GM18498 (cell line): ENCODE data around the gene GFI1B.

Experiments used
- ATAC-seq: cut with Tn5 transposase; IDR thresholded peaks from one replicate; pipeline ENCODE4 v1.9.1; 2021; ENCODE audit warnings: mild to moderate bottlenecking, moderate library complexity; ENCODE audit not compliant: unreplicated experiment

Gene GFI1B

DNA sequence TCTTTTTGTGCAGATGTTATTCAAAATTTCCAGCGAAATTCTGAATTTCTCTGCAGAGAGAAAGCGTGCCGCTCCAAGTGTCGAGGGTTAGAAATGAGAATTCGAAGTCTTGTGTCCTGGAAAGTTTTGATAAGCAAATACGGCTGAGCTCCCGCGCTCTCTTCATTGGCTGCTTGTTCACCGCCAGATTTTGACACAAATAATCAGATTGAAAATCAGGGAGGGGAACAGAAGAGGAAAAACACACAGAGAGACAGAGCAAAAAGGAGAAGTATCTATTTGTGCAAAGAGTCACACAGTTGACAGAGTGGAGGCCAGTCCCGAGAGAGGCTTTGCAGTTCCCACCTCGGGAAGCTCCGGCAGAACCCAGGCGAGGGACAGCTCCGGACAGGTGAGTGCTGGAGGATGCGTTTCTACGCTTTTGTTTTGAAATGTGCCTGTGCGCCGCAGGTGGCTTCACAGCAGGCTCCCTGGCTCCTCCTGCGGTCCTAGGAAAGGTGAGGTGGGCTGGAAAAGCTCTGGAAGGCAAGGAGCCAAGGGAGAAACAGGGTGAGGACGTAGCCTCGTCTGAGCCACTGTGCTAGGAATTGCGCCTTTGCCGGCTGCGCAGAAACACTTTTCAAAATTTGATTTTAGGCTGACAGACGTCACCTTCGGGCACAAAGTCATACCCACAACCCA is at the start of gene GFI1B:
Gene GFI1B (plus strand): TSS at position 244 of the 681 bp plus-strand sequence. CDS start 7,985 bp downstream, outside the sequence.
- no peak for ATAC-seq

DNA sequence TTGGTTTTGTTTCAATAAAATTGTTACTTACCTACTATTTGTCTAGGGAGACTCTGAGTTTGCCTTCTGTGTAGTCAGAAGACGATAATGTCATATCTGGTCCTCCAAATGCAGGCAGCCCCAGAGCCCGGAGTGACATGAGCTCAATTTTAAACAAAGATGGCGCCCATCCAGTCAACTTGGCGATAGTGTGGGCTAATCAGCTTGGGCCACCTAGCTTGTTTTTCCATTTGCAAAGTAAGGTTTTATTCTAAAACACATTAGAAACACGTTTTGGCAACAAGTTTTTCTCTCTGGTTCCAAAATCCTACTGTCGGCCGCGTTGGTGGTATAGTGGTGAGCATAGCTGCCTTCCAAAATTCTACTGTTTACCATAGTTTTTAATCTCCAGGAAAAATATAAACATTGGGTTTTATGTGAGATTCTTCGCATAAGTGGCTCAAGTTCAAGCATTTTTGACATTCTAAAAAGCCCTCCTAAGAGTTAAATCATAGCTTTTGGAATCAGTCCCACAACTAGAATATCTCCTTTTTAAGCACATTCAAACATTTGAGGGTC is 47.2 kb upstream of the GFI1B start:
- ATAC-seq = no peak

DNA sequence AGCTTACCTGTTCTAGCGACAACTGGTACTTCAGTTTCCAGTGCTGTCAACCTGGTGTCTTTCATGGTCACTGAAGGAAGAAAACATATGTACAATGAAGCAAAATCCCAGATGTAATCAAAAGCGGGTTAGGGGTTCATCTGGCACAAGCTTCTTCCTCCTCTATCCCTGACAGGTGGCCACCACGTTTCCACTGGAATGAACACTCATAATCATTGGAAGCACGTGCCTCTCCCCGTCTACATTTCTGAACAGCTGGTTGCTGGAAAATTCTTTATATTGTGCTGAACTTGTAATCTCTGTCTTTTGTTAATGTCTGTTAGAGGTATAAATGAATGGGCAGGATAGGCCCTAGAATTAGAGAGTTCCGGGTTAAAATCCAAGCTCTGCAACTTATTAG is 43.5 kb upstream of the GFI1B start:
- ATAC-seq = no peak

DNA sequence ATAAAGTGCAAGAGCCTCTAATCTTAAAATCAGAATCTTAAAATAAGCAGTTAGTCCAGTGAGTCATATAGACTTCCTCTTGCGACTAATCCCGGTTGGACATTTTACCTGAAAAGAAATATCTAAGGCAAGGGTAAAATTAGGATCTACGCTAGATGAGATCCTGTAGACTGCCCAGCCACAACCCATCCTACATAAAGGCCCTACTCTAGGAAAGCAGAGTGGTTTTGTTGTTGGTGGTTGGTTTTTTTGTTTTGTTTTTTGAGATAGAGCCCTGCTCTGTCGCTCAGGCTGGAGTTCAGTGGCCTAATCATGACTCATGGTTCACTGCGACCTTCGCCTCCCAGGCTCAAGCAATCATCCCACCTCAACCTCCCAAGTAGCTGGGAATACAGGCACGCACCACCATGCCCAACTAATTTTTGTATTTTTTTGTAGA is 41.0 kb upstream of the GFI1B start:
- ATAC-seq = no peak

DNA sequence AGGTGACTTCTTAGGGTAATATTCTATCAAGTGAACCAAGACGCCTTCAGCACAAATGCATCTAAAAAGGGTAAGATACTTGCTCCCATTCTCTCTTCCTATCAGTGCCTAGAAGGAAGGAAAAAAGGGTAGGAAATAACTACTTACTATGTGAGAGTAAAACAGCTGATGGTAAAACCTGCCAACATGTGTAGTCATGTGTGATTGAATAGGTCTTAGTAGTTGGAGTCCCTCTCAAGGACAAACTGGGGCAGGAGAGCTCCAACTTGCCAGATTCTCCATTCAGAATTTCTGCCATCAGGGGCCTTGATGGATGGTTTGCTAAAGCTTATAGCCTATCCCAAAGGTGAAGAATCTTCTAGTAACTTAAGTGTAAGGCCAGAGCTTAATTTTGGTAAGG is 39.3 kb upstream of the GFI1B start:
- no peak for ATAC-seq

DNA sequence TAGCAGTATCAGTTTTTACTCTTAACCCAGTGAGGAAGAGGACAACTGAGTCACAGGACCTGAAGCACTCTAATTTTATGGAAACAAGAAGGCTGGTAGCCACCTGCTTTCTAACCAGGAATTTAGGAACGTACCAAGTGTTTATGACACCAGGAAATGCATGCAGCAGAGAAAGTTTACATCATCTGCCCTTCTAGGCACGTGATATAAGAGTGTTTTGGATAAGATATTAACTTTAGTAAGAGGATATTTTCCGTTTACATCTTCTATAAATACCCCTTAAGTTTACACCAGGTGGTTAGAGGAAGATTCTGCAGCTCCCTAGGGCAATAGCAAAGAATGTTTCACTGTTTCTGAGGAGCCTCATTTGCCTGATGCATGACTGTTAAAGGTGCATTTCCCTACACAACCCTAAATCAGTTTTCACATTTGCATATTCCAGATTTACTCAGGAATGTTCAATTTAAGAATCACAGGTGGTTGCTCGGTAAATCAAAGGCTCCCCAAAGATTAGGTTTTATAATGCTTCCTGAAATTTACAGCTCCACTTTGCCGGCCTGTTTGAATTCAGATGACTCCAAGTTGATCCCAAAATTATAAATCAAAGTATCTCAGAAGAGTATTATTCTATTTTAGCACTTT is 35.8 kb upstream of the GFI1B start:
- ATAC-seq = no peak

DNA sequence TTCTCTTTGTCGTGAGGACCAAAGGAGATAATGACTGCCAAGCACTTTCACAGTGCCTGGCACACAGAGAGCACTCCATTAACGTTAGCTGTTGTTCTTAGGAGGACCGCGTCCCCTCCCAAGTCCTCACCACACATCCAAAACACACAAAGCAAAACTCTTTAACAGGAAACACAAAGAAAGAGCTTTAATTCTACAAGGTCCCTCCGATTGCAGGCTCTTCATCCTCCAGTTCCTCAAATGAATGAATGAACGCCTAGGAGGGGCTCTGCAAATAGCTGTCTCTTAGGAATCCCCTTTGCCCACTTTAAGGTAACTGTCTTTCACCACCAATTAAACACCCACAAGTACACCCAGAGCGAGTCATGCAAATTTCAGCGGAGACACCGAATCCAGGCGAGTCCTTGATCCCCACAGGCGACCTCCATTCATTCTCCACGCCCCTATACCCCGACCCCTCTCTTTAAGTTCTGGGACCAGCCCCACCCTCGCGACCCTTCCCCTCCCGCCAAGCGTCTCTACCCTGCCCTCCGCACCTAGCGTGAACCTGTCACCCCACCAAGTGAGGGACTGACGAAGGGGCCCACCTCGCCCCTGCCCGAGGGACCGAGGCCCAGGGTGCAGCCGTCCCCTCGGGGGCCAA is 34.7 kb upstream of the GFI1B start:
- peak; percentile 18 for ATAC-seq

DNA sequence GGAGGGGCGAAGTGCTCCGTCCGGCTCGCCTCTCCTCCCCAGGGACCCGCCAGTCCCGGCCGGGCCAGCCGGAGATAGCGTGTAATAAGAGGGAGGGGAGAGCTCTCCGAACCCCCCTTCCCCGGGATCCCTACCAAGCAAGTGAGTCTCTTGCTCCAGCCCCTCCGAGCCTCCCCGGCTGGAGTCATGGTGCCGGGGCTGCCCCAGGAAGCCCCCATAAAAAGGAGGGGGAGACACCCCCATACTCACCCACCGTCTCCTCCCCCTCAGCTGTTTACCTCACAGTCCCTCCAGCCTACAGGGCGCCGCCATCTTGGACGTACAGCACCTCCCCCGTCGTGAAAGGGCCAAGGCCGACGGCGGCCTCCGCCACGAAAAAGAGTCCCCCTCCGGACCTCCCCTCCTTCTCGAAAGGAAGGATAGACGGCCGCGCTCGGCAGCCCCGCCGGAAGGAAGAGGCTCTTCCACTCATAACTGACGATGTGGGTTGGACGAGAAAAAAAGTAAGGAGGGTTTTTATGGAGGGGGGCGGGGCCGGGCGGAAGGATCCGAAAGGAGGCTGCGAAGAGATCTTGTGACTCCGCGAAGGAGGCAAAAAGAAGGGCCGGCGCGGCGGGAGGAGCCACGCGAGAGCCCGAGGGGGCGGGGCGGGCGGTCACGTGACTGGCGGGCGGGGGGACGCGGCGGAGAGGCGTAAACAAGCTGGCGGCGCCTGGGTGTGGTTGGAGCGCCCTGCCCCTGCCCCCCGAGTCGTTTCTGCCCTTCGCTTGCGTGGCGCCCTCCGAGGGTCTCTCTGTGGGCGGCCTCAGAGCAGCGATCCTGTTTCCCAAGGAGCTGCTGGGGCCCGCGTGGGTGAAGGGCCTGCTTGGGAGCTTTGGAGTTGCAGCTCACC is 34.0 kb upstream of the GFI1B start, which contains the start of gene TSC1:
Gene TSC1 (minus strand): TSS at position 323 of the 892 bp plus-strand sequence. CDS start 15,744 bp downstream, outside the sequence.
- ATAC-seq = peak; percentile 78

DNA sequence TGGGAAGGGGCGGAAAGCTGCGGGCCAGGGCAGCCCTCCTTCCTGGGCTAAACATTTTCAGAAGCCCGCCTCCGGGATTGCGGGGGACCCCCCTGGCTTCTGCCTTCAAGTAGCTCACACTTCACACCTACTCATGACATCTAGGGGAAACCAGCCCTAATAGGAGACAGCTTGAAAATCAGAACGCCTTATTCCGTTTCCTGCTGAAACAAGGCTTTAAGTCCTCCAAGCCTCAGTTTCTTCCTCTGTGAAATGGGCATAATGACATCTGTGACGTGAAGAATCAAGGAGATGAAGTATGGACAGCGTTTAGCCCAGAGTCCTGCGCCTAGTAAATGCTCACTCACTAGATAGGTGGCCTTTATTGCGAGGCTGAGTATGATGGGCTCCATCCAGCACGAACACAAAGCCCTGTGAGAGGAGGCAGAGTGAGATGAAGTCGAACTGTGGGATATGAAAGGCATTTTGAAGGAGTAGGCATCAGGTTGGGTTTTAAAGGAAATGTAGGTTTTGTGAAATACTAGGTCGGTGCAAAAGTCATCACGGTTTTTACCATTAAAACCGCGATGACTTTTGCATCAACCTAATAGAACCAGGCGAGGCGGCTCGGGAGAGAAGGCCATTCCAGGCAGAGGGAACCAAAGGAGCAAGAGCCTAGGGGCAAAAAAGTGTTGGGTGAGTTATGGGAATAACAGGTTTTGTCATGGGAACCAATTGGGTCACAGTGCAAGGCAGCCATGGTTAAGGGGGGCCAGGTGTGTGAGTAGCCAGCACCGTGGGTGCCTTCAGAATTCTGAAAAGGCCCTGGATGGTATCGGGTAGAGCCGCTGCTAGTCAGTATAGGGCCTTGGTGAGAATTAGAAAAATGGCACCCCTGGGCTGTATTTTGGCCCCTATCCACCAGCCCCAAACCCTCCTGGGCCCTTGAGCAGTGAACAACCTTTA is 33.0 kb upstream of the GFI1B start:
- ATAC-seq = no peak

DNA sequence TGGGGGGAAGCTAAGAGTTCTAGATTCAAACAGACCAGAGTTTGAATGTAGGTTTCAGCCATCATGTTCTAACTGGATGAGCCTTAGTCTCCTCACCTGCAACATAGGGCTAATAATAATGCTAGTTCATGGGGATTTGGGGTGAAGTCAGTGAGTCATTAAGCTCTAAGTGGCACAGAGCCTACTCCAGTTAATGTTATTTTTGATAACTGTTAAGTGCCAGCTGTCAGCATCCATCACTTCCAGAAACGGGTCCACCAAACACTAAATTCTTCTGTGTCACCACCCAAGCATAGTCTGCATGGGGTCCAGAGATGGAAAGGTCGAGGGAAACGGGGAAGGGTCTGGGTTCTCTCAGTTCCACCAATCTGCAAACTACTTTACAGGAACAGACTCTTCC is 32.3 kb upstream of the GFI1B start:
- no peak for ATAC-seq

DNA sequence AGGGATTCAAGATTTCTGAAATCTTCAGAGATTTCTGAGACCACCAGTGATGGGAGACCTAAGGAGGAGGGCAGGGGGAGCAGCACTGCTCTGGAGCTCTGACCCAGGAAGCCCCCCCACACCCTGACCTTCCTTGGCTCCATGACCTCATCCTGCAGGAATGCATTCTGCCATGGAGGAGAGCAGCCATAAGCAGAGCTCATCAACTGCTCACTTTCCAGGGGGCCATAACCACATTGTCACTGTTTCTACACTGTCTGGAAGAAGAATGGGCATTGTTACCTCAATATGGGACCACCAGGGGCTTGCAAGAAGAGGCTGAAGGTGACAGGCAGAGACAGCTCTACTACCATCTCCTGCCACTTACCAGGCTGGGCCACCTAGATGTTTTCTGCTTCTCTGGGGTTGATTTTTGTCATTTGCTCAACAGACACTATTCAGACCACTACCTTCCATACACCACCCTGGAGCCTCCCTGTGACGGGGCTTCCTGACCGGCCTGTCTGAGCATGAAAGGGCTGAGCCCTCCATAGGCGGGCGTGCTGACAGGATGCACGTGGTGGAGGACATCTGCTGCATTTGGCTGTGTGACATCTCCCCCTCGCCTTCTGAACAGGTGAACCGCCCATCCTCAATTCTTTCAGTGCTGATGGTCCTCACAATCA is 31.7 kb upstream of the GFI1B start:
- no peak for ATAC-seq

DNA sequence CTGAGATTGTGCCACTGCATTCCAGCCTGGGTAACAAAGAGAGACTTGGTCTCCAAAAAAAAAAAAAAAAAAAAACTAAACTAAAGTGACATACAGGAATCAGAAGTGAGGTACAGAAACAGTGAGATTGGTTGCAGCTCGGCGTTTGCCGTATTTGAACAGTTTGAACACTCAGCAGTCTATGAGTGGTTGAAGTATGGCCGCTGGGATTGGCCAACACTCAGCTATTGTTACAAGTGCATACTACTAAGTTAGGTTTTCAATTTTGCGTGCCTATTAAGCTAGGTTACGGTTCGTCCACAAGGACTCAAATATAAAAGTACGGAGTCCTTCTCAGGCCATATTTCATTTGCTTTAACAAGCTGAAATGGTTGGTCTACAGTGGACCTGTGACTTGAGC is 30.7 kb upstream of the GFI1B start:
- ATAC-seq = no peak

DNA sequence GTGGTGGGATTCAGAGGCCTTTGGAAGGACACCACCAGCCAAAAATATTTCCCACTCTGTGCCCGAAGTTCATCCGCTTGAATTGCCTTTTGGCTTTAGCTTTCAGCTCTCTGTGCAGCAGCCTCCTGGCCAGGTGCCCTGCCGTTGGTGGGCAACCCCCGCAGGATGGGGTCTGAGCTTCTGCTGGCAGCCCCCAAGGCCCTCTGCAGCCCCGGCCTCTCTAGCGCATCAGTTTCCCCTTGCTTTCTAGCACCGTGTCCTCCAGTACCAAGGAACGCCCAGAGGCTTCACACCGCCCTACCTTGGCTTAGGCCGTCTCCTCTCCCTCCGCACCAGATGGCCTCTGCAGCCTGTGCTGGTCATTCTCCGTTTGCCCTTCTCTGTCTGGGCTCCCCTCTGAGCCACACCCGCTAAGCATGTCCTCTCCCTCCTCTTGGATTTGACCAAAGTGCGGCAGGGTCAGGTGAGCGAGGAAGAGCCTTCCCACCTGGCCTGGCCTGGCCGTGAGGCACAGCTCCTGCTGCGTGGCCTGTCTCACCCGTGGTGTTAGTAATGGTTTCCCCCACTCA is 29.9 kb upstream of the GFI1B start:
- no peak for ATAC-seq

DNA sequence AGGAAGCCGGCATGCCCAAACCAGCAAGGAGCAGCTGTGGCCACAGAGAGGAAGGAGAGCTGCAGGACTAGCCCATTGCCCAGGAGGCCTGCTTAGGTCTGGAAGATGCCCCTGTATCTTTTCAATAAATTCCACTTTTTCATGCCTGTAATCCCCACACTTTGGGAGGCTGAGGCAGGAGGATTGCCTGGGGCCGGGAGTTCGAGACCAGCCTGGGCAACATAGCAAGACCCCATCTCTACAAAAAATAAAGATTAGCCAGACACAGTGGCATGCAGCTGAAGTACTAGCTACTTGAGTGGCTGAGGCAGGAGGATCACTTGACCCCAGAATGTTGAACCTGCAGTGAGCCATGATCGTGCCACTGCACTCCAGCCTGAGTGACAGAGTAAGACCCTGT is 28.8 kb upstream of the GFI1B start:
- ATAC-seq = no peak

DNA sequence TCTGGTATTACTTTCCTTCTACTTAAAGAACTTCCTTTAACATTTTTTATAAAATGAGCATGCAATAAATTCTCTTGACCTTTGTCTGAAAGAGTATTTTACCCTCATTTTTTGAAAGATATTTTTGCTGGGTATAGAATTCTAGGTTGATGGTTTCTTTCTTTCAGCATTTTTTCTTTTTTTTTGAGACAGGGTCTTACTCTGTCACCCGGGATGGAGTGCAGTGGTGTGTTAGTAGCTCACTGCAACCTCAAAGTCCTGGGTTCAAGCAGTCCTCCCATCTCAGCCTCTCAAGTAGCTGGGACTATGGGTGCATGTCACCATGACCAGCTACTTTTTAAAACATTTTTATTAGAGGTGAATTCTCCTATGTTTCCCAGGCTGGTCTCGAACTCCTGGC is 23.4 kb upstream of the GFI1B start:
- ATAC-seq = no peak

DNA sequence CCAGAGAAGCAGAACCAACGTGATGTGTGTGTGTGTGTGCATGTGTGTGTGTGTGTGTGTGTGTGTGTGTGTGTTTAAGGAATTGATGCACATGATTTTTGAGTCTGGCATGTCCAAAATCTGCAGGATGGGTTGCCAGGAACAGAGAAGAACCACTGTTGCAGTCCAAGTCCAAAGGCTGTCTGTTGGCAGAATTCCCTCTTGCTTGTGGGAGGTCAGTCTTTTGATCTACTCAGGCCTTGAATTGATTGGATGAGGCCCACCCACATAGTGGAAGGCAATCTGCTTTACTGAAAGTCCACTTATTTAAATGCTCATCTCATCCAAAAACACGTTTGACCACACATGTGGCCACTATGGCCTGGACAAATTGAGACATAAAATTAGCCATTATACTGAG is 22.7 kb upstream of the GFI1B start:
- no peak for ATAC-seq

DNA sequence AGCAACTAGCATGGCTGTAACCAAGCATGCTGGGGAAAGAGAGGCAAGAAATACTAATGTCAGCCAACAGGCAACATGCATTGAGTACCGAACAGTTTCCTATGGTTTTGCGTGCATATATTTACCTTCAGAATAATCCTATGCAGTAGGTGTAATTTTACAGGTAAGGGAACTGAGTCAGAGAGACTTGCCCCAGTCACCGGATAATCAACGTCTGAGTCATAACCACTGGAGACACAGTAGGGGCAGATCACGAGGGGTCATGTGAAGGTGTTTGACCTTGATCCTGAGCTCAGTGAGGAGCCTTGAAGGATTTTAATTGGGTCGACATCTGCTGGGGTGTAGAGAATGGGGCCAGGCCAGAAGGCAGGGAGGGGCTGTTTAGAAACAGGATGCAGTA is 20.7 kb upstream of the GFI1B start:
- no peak for ATAC-seq

DNA sequence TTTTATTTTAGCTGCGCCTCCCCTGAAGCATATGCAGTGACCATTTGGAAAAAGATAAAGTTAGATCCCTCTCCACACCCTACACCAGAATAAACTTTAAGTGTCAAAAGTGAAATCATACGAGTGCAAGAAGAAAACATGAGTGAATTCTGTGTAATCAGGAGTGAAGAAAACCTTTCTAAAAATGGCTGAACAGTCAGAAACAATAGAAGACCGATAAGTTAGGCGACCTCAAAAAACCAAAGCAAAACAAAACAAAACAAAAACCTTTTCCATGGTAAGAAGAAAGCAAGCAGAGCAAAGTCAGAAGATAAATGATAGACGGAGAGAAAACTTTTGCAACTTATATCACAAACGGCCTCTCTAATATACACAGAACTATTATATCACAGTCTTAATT is 17.5 kb upstream of the GFI1B start:
- ATAC-seq = no peak

DNA sequence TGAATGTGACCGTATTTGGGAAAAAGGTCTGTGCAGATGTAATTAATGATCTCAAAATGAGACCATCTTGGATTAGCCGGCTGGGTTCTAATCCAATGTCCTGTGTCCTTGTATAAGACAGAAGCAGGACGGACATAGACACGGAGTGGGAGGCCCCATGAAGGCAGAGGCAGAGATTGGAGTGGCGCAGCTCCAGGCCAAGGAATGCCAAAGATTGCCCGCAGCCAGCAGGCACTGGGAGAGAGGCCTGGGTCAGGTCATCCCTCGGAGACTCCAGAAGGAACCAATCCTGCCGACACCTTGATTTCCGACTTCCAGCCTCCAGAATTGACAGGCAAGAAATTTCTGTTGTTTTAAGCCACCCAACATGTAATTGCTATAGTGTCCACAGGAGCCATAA is 13.0 kb upstream of the GFI1B start:
- no peak for ATAC-seq
